ENCODE data around the gene MAN1C1.
"Not testable (repeated sequence)": the region's sequence is repeated elsewhere in the genome, so short reads cannot be mapped to it uniquely, and the experiment has no call there.

Gene MAN1C1

DNA sequence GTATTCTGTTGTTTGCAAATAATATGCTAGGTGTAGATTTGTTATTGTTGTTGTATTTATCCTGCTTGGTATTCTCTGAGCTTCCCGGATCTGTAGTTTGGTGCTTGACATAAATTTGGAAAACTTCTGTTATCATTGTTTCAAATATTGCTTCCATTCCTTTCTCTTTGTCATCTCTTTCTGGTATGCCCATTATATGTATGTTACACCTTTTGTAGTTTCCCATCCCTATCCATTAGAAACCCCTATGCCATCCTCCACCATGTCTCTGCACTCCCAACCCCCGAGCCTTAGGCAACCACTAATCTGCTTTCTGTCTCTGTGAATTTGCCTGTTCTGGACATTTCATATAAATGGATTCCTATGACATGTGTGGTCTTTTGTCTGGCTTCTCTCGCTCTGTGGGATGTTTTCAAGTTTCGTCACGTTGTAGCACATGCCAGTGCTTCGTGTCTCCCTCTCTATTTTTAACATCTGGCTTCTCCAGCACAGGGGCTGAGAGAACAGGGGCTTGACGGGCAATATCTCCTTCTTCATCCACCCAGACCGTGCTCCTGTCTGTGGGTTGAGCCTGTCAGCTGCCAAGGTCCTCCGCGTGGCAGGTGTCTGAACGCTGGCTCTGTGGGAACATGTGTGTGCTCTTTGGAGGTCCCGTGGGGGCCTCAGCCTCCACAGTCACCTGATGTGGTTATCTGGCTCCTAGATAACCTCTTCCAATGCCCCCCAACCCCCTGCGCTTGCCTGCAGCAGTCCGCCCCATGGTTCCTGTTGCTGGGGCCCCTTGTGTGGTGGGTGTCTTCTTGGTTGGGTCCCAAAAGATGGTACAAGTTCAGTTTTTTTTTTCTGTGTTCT is 32.8 kb upstream of the MAN1C1 start:
- DNase-seq (ENCODE audit: low read depth), result no peak

GRCh38 chr1:25586181-25586588 is 30.4 kb upstream of the MAN1C1 start:
- DNase-seq (ENCODE audit: low read depth), result no peak

DNA sequence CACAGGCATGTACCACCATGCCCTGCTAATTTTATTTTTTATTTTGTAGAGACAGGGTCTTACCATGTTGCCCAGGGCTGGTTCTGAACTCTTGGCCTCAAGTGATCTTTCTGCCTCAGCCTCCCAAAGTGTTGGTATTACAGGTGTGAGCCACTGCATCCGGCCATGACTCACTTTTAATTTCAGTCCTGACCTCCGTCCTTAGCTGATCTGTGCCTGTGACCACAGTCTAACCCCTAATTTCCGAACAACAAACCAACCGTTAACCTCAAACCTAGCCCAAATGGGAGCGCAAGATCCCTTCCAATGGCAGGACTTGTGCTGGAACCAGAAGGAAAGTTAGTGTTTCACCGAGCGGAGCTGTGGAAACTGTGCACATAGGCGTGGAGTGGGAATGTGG is 29.3 kb upstream of the MAN1C1 start:
- no peak for DNase-seq (ENCODE audit: low read depth)

GRCh38 chr1:25588224-25588623 is 28.4 kb upstream of the MAN1C1 start:
- not testable (repeated sequence) for DNase-seq (ENCODE audit: low read depth)

GRCh38 chr1:25588786-25589185 is 27.8 kb upstream of the MAN1C1 start:
- DNase-seq (ENCODE audit: low read depth), result not testable (repeated sequence)

GRCh38 chr1:25590096-25590824 is 26.3 kb upstream of the MAN1C1 start:
- DNase-seq (ENCODE audit: low read depth), result peak; percentile 35

DNA sequence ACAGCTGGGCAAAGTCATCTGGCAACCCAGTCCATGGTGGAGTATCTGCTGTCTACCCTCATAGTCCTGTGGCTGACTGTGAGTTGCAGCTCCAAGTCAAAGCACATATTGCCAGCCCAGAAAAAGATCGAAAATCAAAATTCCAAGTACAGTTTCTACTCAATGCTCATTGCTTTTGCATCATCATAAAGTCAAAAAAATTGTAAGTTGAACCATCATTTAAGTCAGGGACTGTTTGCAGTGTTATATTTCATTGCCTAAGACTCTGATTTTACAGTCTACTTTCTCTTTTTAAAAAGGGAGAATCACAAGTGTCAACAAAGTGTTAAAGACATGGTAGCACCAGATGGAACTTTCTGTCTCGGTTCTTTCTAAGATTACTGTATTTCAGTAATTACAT is 22.7 kb upstream of the MAN1C1 start:
- DNase-seq (ENCODE audit: low read depth), result no peak

DNA sequence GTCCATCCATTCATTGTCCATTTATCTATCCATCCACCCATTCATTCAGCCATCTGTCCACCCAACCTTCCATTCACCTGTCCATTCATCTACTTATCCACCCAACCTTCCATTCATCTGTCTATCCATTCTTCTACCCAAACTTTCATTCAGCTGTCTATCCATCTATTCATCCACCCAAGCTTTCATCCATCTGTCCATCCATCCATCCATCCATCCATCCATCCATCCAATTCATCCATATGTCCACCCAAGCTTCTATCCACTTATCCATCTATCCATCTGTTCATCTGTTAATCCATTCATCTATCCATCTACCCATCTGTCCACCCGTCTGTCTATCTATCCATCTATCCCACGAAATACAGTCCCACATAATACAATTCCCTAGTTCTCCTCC is 21.6 kb upstream of the MAN1C1 start:
- DNase-seq (ENCODE audit: low read depth), result no peak

GRCh38 chr1:25596641-25597040 is 19.9 kb upstream of the MAN1C1 start:
- not testable (repeated sequence) for DNase-seq (ENCODE audit: low read depth)

DNA sequence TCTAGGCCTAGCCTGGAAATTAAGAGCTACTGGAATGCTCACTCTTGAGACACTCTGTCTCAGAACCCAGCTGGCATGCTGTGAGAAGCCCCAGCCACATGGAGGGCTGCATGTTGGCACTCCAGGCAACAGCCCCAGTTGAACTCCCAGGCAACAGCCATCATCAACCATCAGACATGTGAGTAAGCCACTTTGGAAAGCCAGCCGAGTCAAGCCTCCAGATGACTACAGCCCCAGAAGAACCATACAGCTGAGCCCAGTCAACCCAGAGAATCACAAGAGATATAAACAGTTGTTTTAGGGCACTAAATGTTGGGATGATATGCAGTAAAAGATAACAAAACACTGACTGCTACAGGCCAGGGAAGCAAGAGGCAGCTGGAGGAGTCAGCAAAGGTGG is 17.7 kb upstream of the MAN1C1 start:
- no peak for DNase-seq (ENCODE audit: low read depth)

DNA sequence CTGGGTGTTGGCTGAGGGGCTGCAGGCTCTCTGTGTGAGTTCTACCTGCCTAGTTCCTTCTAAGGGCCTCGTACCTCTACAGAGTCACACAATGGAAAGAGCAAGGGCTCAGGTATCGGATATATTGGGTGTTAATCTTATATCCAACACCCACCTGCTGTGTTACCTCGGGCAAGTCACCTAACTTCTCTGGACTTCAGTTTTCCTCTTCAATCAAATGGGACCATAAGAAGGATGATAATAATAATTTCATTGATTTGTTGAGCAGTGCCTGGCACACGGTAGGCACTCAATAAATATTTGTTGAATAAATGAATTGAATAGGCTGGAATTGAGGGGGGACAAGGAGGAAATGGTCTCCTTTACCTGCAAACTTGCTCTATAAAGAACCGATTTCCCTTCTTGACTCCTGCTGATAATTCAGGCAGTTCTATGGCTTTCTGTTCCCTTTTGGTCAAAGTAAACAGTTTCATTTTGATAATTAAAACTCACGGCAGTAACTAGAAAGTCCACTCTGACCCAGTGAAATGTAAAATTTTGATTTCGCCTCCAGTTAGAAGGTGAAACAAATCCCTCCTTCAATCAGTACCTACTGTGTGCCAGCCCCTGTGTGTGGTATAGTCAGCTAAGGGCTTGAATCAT is 16.5 kb upstream of the MAN1C1 start:
- DNase-seq (ENCODE audit: low read depth), result no peak

GRCh38 chr1:25600971-25601699 is 15.5 kb upstream of the MAN1C1 start:
- DNase-seq (ENCODE audit: low read depth), result not testable (repeated sequence)

- DNase-seq (ENCODE audit: low read depth), result not testable (repeated sequence)
Measured at GRCh38 chr1:25603779-25604538, 12.6 kb upstream of the MAN1C1 start.

- no peak for DNase-seq (ENCODE audit: low read depth)
Measured at GRCh38 chr1:25607123-25607522, 9.5 kb upstream of the MAN1C1 start.

GRCh38 chr1:25608488-25609178 is 8.0 kb upstream of the MAN1C1 start:
- peak; percentile 61 for DNase-seq (ENCODE audit: low read depth)

GRCh38 chr1:25609921-25610320 is 6.7 kb upstream of the MAN1C1 start:
- peak; percentile 32 for DNase-seq (ENCODE audit: low read depth)

- DNase-seq (ENCODE audit: low read depth), result peak; percentile 31
Measured at GRCh38 chr1:25610822-25611630, 5.6 kb upstream of the MAN1C1 start.

GRCh38 chr1:25611843-25612242 is 4.7 kb upstream of the MAN1C1 start:
- DNase-seq (ENCODE audit: low read depth), result no peak

- DNase-seq (ENCODE audit: low read depth), result no peak
Measured at GRCh38 chr1:25612421-25612820, 4.2 kb upstream of the MAN1C1 start.

GRCh38 chr1:25613091-25613490 is 3.5 kb upstream of the MAN1C1 start:
- DNase-seq (ENCODE audit: low read depth), result no peak

All from fibroblast of gingiva (primary cell).